HEK293 (cell line): ENCODE results near the gene BTRC.

ENCODE experiments used
- BCL11B ChIP-seq: fragments of 450-650 bp; formaldehyde crosslinking; IDR thresholded peaks from 2 replicates; pipeline ENCODE4 v1.5.1; 2016; ENCODE audit warnings: low read depth, missing biosample characterization, missing genetic modification characterization
- GLIS1 ChIP-seq: fragments of 450-650 bp; formaldehyde crosslinking; IDR thresholded peaks from 2 replicates; pipeline ENCODE4 v1.5.1; 2016; ENCODE audit warnings: missing biosample characterization, missing genetic modification characterization
- HOXC10 ChIP-seq: sonication (generic); formaldehyde crosslinking; IDR thresholded peaks from 2 replicates; pipeline ENCODE4 v1.8.1; 2023; ENCODE audit warnings: mild to moderate bottlenecking, missing genetic modification reagents
- MEIS1 ChIP-seq: sonication (generic); formaldehyde crosslinking; IDR thresholded peaks from 2 replicates; pipeline ENCODE4 v1.8.1; 2022; ENCODE audit warnings: missing genetic modification reagents, mild to moderate bottlenecking, borderline replicate concordance
- MZF1 ChIP-seq: fragments of 450-650 bp; formaldehyde crosslinking; IDR thresholded peaks from 2 replicates; pipeline ENCODE4 v1.5.1; 2017; ENCODE audit warnings: missing biosample characterization, missing genetic modification characterization, borderline replicate concordance
- SALL2 ChIP-seq: fragments of 450-650 bp; formaldehyde crosslinking; IDR thresholded peaks from 2 replicates; pipeline ENCODE4 v1.5.0; 2017; ENCODE audit warnings: missing biosample characterization, mild to moderate bottlenecking, missing genetic modification characterization, borderline replicate concordance
- SCRT1 ChIP-seq: fragments of 450-650 bp; formaldehyde crosslinking; IDR thresholded peaks from 2 replicates; pipeline ENCODE4 v1.5.1; 2016; ENCODE audit warnings: missing biosample characterization, missing genetic modification characterization, borderline replicate concordance
- SETDB1 ChIP-seq: IDR thresholded peaks from one replicate; pipeline ENCODE4 v1.6.1; 2017; ENCODE audit warnings: mild to moderate bottlenecking, low read length, moderate library complexity, mixed read lengths; ENCODE audit not compliant: insufficient read length
- ZBTB7A ChIP-seq: fragments of 450-650 bp; formaldehyde crosslinking; IDR thresholded peaks from 2 replicates; pipeline ENCODE4 v1.5.1; 2016; ENCODE audit warnings: low read depth, missing biosample characterization, missing genetic modification characterization
- ZNF138 ChIP-seq: fragments of 450-650 bp; formaldehyde crosslinking; IDR thresholded peaks from 2 replicates; pipeline ENCODE4 v1.5.1; 2016; ENCODE audit warnings: missing biosample characterization, missing genetic modification characterization, borderline replicate concordance
- ZNF175 ChIP-seq: fragments of 450-650 bp; formaldehyde crosslinking; IDR thresholded peaks from 2 replicates; pipeline ENCODE4 v1.5.1; 2016; ENCODE audit warnings: missing biosample characterization, missing genetic modification characterization
- ZNF2 ChIP-seq: fragments of 450-650 bp; formaldehyde crosslinking; IDR thresholded peaks from 2 replicates; pipeline ENCODE4 v1.5.1; 2016; ENCODE audit warnings: missing biosample characterization, missing genetic modification characterization
- ZNF214 ChIP-seq: fragments of 450-650 bp; formaldehyde crosslinking; IDR thresholded peaks from 2 replicates; pipeline ENCODE4 v1.5.1; 2017; ENCODE audit warnings: missing biosample characterization, mild to moderate bottlenecking, missing genetic modification characterization, borderline replicate concordance
- ZNF292 ChIP-seq: fragments of 450-650 bp; formaldehyde crosslinking; IDR thresholded peaks from 2 replicates; pipeline ENCODE4 v1.5.1; 2016; ENCODE audit warnings: low read depth, missing biosample characterization, missing genetic modification characterization, borderline replicate concordance
- ZNF404 ChIP-seq: fragments of 450-650 bp; formaldehyde crosslinking; IDR thresholded peaks from 2 replicates; pipeline ENCODE4 v1.5.1; 2017; ENCODE audit warnings: missing biosample characterization, missing genetic modification characterization
- ZNF426 ChIP-seq: fragments of 450-650 bp; formaldehyde crosslinking; IDR thresholded peaks from 2 replicates; pipeline ENCODE4 v1.5.1; 2017; ENCODE audit warnings: missing biosample characterization, missing genetic modification characterization, mild to moderate bottlenecking, inconsistent platforms, moderate library complexity
- ZNF48 ChIP-seq: fragments of 450-650 bp; formaldehyde crosslinking; IDR thresholded peaks from 2 replicates; pipeline ENCODE4 v1.5.1; 2016; ENCODE audit warnings: missing biosample characterization, missing genetic modification characterization
- ZNF513 ChIP-seq: fragments of 450-650 bp; IDR thresholded peaks from 2 replicates; pipeline ENCODE4 v1.5.1; 2018; ENCODE audit warnings: missing biosample characterization, missing genetic modification characterization
- ZNF521 ChIP-seq: fragments of 450-650 bp; formaldehyde crosslinking; IDR thresholded peaks from 2 replicates; pipeline ENCODE4 v1.5.1; 2017; ENCODE audit warnings: missing biosample characterization, mild to moderate bottlenecking, missing genetic modification characterization
- ZNF544 ChIP-seq: fragments of 450-650 bp; formaldehyde crosslinking; IDR thresholded peaks from 2 replicates; pipeline ENCODE4 v1.5.0; 2017; ENCODE audit warnings: missing biosample characterization, missing genetic modification characterization
- ZNF596 ChIP-seq: fragments of 450-650 bp; IDR thresholded peaks from 2 replicates; pipeline ENCODE4 v1.5.0; 2018; ENCODE audit warnings: missing biosample characterization, mild to moderate bottlenecking, missing genetic modification characterization, moderate library complexity
- ZNF600 ChIP-seq: fragments of 450-650 bp; formaldehyde crosslinking; IDR thresholded peaks from 2 replicates; pipeline ENCODE4 v1.5.1; 2016; ENCODE audit warnings: missing biosample characterization, missing genetic modification characterization
- ZNF629 ChIP-seq: fragments of 450-650 bp; formaldehyde crosslinking; IDR thresholded peaks from 2 replicates; pipeline ENCODE4 v1.5.1; 2017; ENCODE audit warnings: missing biosample characterization, missing genetic modification characterization
- ZNF658 ChIP-seq: fragments of 450-650 bp; formaldehyde crosslinking; IDR thresholded peaks from 2 replicates; pipeline ENCODE4; 2016; ENCODE audit warnings: missing biosample characterization, missing genetic modification characterization
- ZNF777 ChIP-seq: fragments of 450-650 bp; formaldehyde crosslinking; IDR thresholded peaks from 2 replicates; pipeline ENCODE4 v1.5.1; 2017; ENCODE audit warnings: missing biosample characterization, missing genetic modification characterization, borderline replicate concordance
- ZNF785 ChIP-seq: fragments of 450-650 bp; formaldehyde crosslinking; IDR thresholded peaks from 2 replicates; pipeline ENCODE4 v1.5.1; 2016; ENCODE audit warnings: missing biosample characterization, missing genetic modification characterization
- ZSCAN16 ChIP-seq: fragments of 450-650 bp; formaldehyde crosslinking; IDR thresholded peaks from 2 replicates; pipeline ENCODE4 v1.5.1; 2016; ENCODE audit warnings: missing biosample characterization, missing genetic modification characterization
- ZSCAN30 ChIP-seq: fragments of 450-650 bp; IDR thresholded peaks from 2 replicates; pipeline ENCODE4 v1.5.1; 2018; ENCODE audit warnings: missing biosample characterization, mild to moderate bottlenecking, missing genetic modification characterization, moderate library complexity
- TF ChIP-seq, protein P1 (sequence below): fragments of 450-650 bp; formaldehyde crosslinking; IDR thresholded peaks from 2 replicates; pipeline ENCODE4 v1.5.1; 2016; ENCODE audit warnings: missing biosample characterization, missing genetic modification characterization, borderline replicate concordance
- TF ChIP-seq, protein P2 (sequence below): fragments of 450-650 bp; formaldehyde crosslinking; IDR thresholded peaks from 2 replicates; pipeline ENCODE4 v1.5.1; 2016; ENCODE audit warnings: missing biosample characterization, missing genetic modification characterization

BTRC gene

DNA sequence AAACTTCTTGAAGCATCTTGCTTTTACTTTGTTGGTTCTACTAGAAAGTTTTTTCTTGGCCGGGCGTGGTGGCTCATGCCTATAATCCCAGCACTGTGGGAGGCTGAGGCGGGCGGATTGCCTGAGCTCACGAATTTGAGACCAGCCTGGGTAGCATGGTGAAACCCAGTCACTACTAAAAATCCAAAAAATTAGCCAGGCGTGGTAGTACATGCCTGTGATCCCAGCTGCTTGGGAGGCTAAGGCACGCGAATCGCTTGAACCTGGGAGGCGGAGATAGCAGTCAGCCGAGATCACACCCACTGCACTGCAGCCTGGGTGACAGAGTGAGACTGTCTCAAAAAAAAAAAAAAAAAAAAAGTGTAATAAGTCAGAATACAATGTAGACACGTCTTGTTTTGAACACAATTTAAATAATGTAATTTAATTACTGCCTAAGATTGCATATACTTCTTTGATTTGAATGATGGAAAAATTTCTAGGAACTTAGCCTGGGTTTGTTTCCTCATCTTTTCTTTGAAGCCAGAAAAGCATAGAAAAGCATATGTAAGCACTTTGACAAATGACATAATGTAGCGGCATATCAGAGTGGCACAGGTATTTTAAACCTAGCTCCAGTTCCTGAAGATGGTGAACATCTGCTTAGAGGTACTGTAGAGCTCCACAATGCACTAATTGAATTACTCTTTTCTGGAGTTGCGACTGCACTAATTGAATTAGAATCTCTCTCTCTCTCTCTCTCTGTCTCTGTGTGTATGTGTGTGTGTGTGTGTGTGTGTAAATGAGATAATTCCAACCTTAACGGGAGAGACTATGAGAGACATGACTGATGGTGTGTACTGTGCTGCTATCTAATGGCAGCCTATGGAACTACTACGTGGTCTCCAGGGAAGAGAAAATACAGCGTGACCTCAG, 87.8 kb downstream of the BTRC start (continued):
- TF ChIP-seq, protein P1, sequence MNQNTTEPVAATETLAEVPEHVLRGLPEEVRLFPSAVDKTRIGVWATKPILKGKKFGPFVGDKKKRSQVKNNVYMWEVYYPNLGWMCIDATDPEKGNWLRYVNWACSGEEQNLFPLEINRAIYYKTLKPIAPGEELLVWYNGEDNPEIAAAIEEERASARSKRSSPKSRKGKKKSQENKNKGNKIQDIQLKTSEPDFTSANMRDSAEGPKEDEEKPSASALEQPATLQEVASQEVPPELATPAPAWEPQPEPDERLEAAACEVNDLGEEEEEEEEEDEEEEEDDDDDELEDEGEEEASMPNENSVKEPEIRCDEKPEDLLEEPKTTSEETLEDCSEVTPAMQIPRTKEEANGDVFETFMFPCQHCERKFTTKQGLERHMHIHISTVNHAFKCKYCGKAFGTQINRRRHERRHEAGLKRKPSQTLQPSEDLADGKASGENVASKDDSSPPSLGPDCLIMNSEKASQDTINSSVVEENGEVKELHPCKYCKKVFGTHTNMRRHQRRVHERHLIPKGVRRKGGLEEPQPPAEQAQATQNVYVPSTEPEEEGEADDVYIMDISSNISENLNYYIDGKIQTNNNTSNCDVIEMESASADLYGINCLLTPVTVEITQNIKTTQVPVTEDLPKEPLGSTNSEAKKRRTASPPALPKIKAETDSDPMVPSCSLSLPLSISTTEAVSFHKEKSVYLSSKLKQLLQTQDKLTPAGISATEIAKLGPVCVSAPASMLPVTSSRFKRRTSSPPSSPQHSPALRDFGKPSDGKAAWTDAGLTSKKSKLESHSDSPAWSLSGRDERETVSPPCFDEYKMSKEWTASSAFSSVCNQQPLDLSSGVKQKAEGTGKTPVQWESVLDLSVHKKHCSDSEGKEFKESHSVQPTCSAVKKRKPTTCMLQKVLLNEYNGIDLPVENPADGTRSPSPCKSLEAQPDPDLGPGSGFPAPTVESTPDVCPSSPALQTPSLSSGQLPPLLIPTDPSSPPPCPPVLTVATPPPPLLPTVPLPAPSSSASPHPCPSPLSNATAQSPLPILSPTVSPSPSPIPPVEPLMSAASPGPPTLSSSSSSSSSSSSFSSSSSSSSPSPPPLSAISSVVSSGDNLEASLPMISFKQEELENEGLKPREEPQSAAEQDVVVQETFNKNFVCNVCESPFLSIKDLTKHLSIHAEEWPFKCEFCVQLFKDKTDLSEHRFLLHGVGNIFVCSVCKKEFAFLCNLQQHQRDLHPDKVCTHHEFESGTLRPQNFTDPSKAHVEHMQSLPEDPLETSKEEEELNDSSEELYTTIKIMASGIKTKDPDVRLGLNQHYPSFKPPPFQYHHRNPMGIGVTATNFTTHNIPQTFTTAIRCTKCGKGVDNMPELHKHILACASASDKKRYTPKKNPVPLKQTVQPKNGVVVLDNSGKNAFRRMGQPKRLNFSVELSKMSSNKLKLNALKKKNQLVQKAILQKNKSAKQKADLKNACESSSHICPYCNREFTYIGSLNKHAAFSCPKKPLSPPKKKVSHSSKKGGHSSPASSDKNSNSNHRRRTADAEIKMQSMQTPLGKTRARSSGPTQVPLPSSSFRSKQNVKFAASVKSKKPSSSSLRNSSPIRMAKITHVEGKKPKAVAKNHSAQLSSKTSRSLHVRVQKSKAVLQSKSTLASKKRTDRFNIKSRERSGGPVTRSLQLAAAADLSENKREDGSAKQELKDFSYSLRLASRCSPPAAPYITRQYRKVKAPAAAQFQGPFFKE (tag by site-specific recombination), result no peak
- TF ChIP-seq ZNF2 (tag by site-specific recombination) (peak; percentile 99), SCRT1 (peak; percentile 95), ZNF175 (tag by site-specific recombination) (no peak), ZNF138 (tag by site-specific recombination) (no peak), MEIS1 (CRISPR knock-in tag) (no peak), ZNF214 (tag by site-specific recombination) (no peak), ZNF629 (peak; percentile 94), GLIS1 (tag by site-specific recombination) (peak; percentile 80), ZNF544 (tag by site-specific recombination) (no peak), BCL11B (peak; percentile 88), SETDB1 (no peak), ZNF48 (tag by site-specific recombination) (peak; percentile 100), ZNF596 (peak; percentile 96), ZNF292 (tag by site-specific recombination) (no peak), ZSCAN30 (tag by site-specific recombination) (peak; percentile 91; the same call in 1 of the 2 replicates), ZNF426 (tag by site-specific recombination) (no peak), ZNF777 (no peak), ZNF600 (tag by site-specific recombination) (peak; percentile 97), ZBTB7A (peak; percentile 99), HOXC10 (CRISPR knock-in tag) (no peak), ZNF785 (tag by site-specific recombination) (no peak; the same call in 1 of the 2 replicates), MZF1 (no peak), ZNF658 (no peak), ZNF521 (tag by site-specific recombination) (no peak), ZNF513 (tag by site-specific recombination) (no peak), ZSCAN16 (tag by site-specific recombination) (peak; percentile 74), ZNF404 (tag by site-specific recombination) (no peak), SALL2 (tag by site-specific recombination) (no peak)
- TF ChIP-seq, protein P2, sequence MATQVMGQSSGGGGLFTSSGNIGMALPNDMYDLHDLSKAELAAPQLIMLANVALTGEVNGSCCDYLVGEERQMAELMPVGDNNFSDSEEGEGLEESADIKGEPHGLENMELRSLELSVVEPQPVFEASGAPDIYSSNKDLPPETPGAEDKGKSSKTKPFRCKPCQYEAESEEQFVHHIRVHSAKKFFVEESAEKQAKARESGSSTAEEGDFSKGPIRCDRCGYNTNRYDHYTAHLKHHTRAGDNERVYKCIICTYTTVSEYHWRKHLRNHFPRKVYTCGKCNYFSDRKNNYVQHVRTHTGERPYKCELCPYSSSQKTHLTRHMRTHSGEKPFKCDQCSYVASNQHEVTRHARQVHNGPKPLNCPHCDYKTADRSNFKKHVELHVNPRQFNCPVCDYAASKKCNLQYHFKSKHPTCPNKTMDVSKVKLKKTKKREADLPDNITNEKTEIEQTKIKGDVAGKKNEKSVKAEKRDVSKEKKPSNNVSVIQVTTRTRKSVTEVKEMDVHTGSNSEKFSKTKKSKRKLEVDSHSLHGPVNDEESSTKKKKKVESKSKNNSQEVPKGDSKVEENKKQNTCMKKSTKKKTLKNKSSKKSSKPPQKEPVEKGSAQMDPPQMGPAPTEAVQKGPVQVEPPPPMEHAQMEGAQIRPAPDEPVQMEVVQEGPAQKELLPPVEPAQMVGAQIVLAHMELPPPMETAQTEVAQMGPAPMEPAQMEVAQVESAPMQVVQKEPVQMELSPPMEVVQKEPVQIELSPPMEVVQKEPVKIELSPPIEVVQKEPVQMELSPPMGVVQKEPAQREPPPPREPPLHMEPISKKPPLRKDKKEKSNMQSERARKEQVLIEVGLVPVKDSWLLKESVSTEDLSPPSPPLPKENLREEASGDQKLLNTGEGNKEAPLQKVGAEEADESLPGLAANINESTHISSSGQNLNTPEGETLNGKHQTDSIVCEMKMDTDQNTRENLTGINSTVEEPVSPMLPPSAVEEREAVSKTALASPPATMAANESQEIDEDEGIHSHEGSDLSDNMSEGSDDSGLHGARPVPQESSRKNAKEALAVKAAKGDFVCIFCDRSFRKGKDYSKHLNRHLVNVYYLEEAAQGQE (tag by site-specific recombination), result peak; percentile 54; the same call in 1 of the 2 replicates
